ENCODE data around the gene CCDC188. TPM values are rescaled to one million over a fixed set of nuclear protein-coding genes. Genes with fewer than 3 reads are reported as not detected.

The CCDC188 gene
- total and polyA plus RNA-seq, 2 donors (not counting 1 experiment from before 2014, with no cell fraction given): 0.33 to 0.59 TPM

GRCh38 chr22:20141186-20142077 is 9.4 kb downstream of the CCDC188 start:
- peaks cover 18% of the 10 kb centered on the region for H3K36me3 ChIP-seq (ENCODE audit: control insufficient read depth, insufficient read depth, low read length)
- H3K27me3 ChIP-seq (ENCODE audit: control insufficient read depth, insufficient read depth, low read length): no peaks in the 10 kb centered on the region
- no peak overlapping the region for H3K4me3 ChIP-seq (replicated peaks in 1 of 4; ENCODE audit: control extremely low read depth in 1 of 4, insufficient read depth in 1 of 4, low read depth in 3 of 4, low read length in 4 of 4)
- H3K9me3 ChIP-seq (ENCODE audit: control insufficient read depth, insufficient read depth, low read depth, low read length): no peaks in the 10 kb centered on the region
- no peak overlapping the region for H3K9ac ChIP-seq (ENCODE audit: insufficient read depth, low read length)
- H3K79me2 ChIP-seq (ENCODE audit: control insufficient read depth, insufficient read depth, low read length): peaks cover 17% of the 10 kb centered on the region
- H2AFZ ChIP-seq (ENCODE audit: low read length): no peak overlapping the region
- no peaks in the 10 kb centered on the region for H3K4me1 ChIP-seq (ENCODE audit: control insufficient read depth, extremely low read depth, insufficient read depth, low read length)
- TF ChIP-seq CTCF (conservative IDR thresholded peaks at IDR 0.05 in 1 of 2, IDR thresholded peaks at IDR 0.05 in 1 of 2; ENCODE audit: low read depth in 1 of 2, low read length in 2 of 2) (no peak), EZH2 (IDR thresholded peaks at IDR 0.05; ENCODE audit: low read length, missing control alignments) (no peak)
- peak overlapping the region; percentile 16 for H3K27ac ChIP-seq (ENCODE audit: insufficient read depth, low read length)
- no peak overlapping the region for H3K4me2 ChIP-seq (ENCODE audit: extremely low read depth, insufficient read depth, low read length)
- peak in 1 of 2 donors; percentile 88 for DNase-seq (ENCODE audit: low read depth in 2 of 2)
- H4K20me1 ChIP-seq (ENCODE audit: control insufficient read depth, extremely low read depth, insufficient read depth, low read length): no peaks in the 10 kb centered on the region

- H3K9ac ChIP-seq (ENCODE audit: insufficient read depth, low read length): no peak overlapping the region
- DNase-seq (ENCODE audit: low read depth in 2 of 2): no peak
- H3K36me3 ChIP-seq (ENCODE audit: control insufficient read depth, insufficient read depth, low read length): peaks cover 18% of the 10 kb centered on the region
- no peaks in the 10 kb centered on the region for H3K4me1 ChIP-seq (ENCODE audit: control insufficient read depth, extremely low read depth, insufficient read depth, low read length)
- H4K20me1 ChIP-seq (ENCODE audit: control insufficient read depth, extremely low read depth, insufficient read depth, low read length): no peaks in the 10 kb centered on the region
- H2AFZ ChIP-seq (ENCODE audit: low read length): no peak overlapping the region
- H3K9me3 ChIP-seq (ENCODE audit: control insufficient read depth, insufficient read depth, low read depth, low read length): no peaks in the 10 kb centered on the region
- no peaks in the 10 kb centered on the region for H3K27me3 ChIP-seq (ENCODE audit: control insufficient read depth, insufficient read depth, low read length)
- H3K79me2 ChIP-seq (ENCODE audit: control insufficient read depth, insufficient read depth, low read length): peaks cover 26% of the 10 kb centered on the region
- no peak overlapping the region for H3K4me3 ChIP-seq (replicated peaks in 1 of 4; ENCODE audit: control extremely low read depth in 1 of 4, insufficient read depth in 1 of 4, low read depth in 3 of 4, low read length in 4 of 4)
- H3K27ac ChIP-seq (ENCODE audit: insufficient read depth, low read length): no peak overlapping the region
- H3K4me2 ChIP-seq (ENCODE audit: extremely low read depth, insufficient read depth, low read length): no peak overlapping the region
- TF ChIP-seq CTCF (conservative IDR thresholded peaks at IDR 0.05 in 1 of 2, IDR thresholded peaks at IDR 0.05 in 1 of 2; ENCODE audit: low read depth in 1 of 2, low read length in 2 of 2): no peak
- no peak for TF ChIP-seq EZH2 (IDR thresholded peaks at IDR 0.05; ENCODE audit: low read length, missing control alignments)
Observed at GRCh38 chr22:20140521-20140964, 10.3 kb downstream of the CCDC188 start.

GRCh38 chr22:20140107-20140445 is 10.8 kb downstream of the CCDC188 start:
- Histone ChIP-seq H3K27me3 (ENCODE audit: control insufficient read depth, insufficient read depth, low read length) (no peaks in the 10 kb centered on the region), H3K36me3 (ENCODE audit: control insufficient read depth, insufficient read depth, low read length) (peaks cover 18% of the 10 kb centered on the region), H3K79me2 (ENCODE audit: control insufficient read depth, insufficient read depth, low read length) (peaks cover 31% of the 10 kb centered on the region), H2AFZ (ENCODE audit: low read length) (no peak overlapping the region), H3K4me1 (ENCODE audit: control insufficient read depth, extremely low read depth, insufficient read depth, low read length) (no peaks in the 10 kb centered on the region), H3K4me2 (ENCODE audit: extremely low read depth, insufficient read depth, low read length) (no peak overlapping the region), H4K20me1 (ENCODE audit: control insufficient read depth, extremely low read depth, insufficient read depth, low read length) (no peaks in the 10 kb centered on the region), H3K9me3 (ENCODE audit: control insufficient read depth, insufficient read depth, low read depth, low read length) (no peaks in the 10 kb centered on the region), H3K9ac (ENCODE audit: insufficient read depth, low read length) (no peak overlapping the region), H3K4me3 (replicated peaks in 1 of 4; ENCODE audit: control extremely low read depth in 1 of 4, insufficient read depth in 1 of 4, low read depth in 3 of 4, low read length in 4 of 4) (no peak overlapping the region), H3K27ac (ENCODE audit: insufficient read depth, low read length) (no peak overlapping the region)
- TF ChIP-seq CTCF (conservative IDR thresholded peaks at IDR 0.05 in 1 of 2, IDR thresholded peaks at IDR 0.05 in 1 of 2; ENCODE audit: low read depth in 1 of 2, low read length in 2 of 2) (no peak), EZH2 (IDR thresholded peaks at IDR 0.05; ENCODE audit: low read length, missing control alignments) (no peak)
- no peak for DNase-seq (ENCODE audit: low read depth in 2 of 2)

All from fibroblast of lung (primary cell).